Activated T-helper 2 cell treated with anti-CD3 and anti-CD28 coated beads, Interferon-gamma antibody, Interleukin-2, Interleukin-4, amounts not matched to agents 10 μg/mL and 5 μg/mL and 100 μg/mL, durations not matched to agents 14 hours and 24 hours and 36 hours (primary cell): Measurements from ENCODE around the gene AMT. TPM values are rescaled to one million over a fixed set of nuclear protein-coding genes. Genes with fewer than 3 reads are reported as not detected.
A peak's percentile ranks its signal among the peaks of the same experiment; 100 is the strongest.
"Not testable (repeated sequence)": the region's sequence is repeated elsewhere in the genome, so short reads cannot be mapped to it uniquely, and the experiment has no call there.

ENCODE experiments used
- DNase-seq: peaks from one replicate; pipeline ENCODE4 v3.0.0; 2021; ENCODE audit warnings: low spot score
- H3K27ac Mint-ChIP-seq: one replicate; pipeline ENCODE4 v1.8.0; 2021; ENCODE audit warnings: mixed read lengths
- H3K27me3 Mint-ChIP-seq: one replicate; pipeline ENCODE4 v1.8.0; 2021; ENCODE audit warnings: low read depth, mixed read lengths
- H3K36me3 Mint-ChIP-seq: one replicate; pipeline ENCODE4 v1.8.0; 2021; ENCODE audit warnings: low read depth, mixed read lengths
- H3K4me1 Mint-ChIP-seq: one replicate; pipeline ENCODE4 v1.8.0; 2021; ENCODE audit warnings: low read depth, mixed read lengths
- H3K4me3 Mint-ChIP-seq: one replicate; pipeline ENCODE4 v1.8.0; 2021; ENCODE audit warnings: low read depth, mild to moderate bottlenecking, moderate library complexity, mixed read lengths
- H3K9me3 Mint-ChIP-seq: one replicate; pipeline ENCODE4 v1.8.0; 2021; ENCODE audit warnings: mixed read lengths
- intact Hi-C: fragments of 100-400 bp; cut with micrococcal nuclease; formaldehyde crosslinking; loops from one replicate; pipeline ENCODE4 v1.15.1; 2023
- total RNA-seq: library from RNA; stranded (reverse); gene quantifications from 2 replicates; pipeline ENCODE4 v1.2.3, GENCODE V29; 2022

The AMT gene
- total RNA-seq, 1 donor from 2014 or later: 5.0 TPM

- peaks cover 38% of the 10 kb centered on the region for H3K4me1 Mint-ChIP-seq
- H3K27ac Mint-ChIP-seq: no peak overlapping the region
- no peak overlapping the region for H3K4me3 Mint-ChIP-seq
- no peak for DNase-seq
- peaks cover 50% of the 10 kb centered on the region for H3K36me3 Mint-ChIP-seq
- intact Hi-C loops: no loop called here
- H3K9me3 Mint-ChIP-seq: no peaks in the 10 kb centered on the region
- no peaks in the 10 kb centered on the region for H3K27me3 Mint-ChIP-seq
Observed at GRCh38 chr3:49403891-49404290, 18.4 kb downstream of the AMT start.

DNA sequence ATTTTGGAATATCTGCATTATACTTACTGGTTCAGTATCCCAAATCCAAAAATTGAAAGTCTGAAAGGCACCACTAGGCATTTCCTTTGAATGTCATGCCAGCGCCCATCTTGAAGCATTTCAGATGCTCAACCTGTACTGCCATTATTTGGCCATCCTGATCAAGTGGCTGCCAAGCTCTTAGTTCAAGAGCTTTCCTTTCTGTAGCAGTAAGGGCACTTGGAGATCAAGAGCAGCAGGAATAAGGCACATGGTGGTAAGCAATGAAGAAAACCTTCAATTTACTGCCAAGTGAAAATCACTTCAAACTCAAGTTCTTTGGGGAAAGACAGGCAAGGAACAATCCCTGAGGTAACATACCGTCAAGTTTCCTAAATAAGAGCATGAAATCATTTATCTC lies 20.5 kb downstream of the AMT start:
- H3K4me1 Mint-ChIP-seq: peaks cover 32% of the 10 kb centered on the region
- no peaks in the 10 kb centered on the region for H3K27me3 Mint-ChIP-seq
- H3K27ac Mint-ChIP-seq: no peak overlapping the region
- intact Hi-C loops: no loop called here
- H3K36me3 Mint-ChIP-seq: peaks cover 55% of the 10 kb centered on the region
- no peak for DNase-seq
- H3K9me3 Mint-ChIP-seq: no peaks in the 10 kb centered on the region
- no peak overlapping the region for H3K4me3 Mint-ChIP-seq

- intact Hi-C loops: no loop called here
- no peaks in the 10 kb centered on the region for H3K27me3 Mint-ChIP-seq
- no peak overlapping the region for H3K27ac Mint-ChIP-seq
- peaks cover 61% of the 10 kb centered on the region for H3K36me3 Mint-ChIP-seq
- H3K9me3 Mint-ChIP-seq: no peaks in the 10 kb centered on the region
- peaks cover 31% of the 10 kb centered on the region for H3K4me1 Mint-ChIP-seq
- H3K4me3 Mint-ChIP-seq: no peak overlapping the region
- no peak for DNase-seq
Observed at GRCh38 chr3:49399461-49399860, 22.8 kb downstream of the AMT start.

DNA sequence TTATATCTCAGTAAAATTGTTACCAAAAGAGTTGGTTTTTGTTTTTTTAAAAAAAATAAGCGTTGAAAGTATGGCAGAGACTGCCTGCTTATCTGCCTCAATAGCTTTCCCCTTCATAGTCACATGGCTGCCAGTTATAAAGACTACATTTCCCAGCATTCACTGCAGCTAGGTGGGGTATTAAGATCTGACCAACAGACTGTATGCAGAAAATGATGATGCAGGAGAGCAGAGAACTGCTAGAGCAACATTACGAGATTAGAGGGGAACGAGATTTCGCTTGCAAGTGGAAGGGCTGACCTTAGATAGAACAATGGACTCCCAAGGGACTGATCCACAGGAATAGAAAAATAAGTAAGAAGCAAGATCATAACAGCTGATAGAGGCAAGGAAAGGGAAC lies 24.8 kb downstream of the AMT start:
- Mint-ChIP-seq H3K4me3 (no peak overlapping the region), H3K4me1 (peaks cover 37% of the 10 kb centered on the region), H3K36me3 (peaks cover 59% of the 10 kb centered on the region), H3K9me3 (no peaks in the 10 kb centered on the region), H3K27me3 (no peaks in the 10 kb centered on the region), H3K27ac (no peak overlapping the region)
- intact Hi-C loops: no loop called here
- DNase-seq: no peak

- DNase-seq, H3K9me3 Mint-ChIP-seq, H3K4me3 Mint-ChIP-seq, H3K27me3 Mint-ChIP-seq, H3K27ac Mint-ChIP-seq, intact Hi-C loops: not testable (repeated sequence)
- Mint-ChIP-seq H3K4me1 (peaks cover 21% of the 10 kb centered on the region), H3K36me3 (peaks cover 39% of the 10 kb centered on the region)
Observed at GRCh38 chr3:49391310-49391709, 31.0 kb downstream of the AMT start.

DNA sequence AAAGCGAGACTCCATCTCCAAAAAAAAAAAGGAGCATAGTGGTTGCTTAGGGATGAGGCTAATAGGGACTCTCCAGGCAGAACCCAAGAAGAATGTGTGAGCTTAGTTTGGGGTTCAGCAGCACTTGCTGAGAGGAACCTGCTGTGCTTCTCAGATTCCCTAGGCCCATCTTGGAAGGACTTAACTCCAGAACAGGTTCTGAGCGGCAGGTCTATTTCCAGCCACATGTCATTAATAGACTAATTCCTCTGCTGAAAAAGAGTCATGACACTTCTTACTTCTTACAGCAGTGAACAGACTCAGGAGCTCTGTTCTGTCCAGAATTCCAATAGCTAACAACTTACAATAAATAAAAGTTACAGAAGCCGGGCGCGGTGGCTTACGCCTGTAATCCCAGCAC lies 33.0 kb downstream of the AMT start:
- Mint-ChIP-seq H3K36me3 (peaks cover 29% of the 10 kb centered on the region), H3K4me3 (no peak overlapping the region), H3K27me3 (no peaks in the 10 kb centered on the region), H3K4me1 (peaks cover 17% of the 10 kb centered on the region), H3K9me3 (no peaks in the 10 kb centered on the region), H3K27ac (no peak overlapping the region)
- no peak for DNase-seq
- intact Hi-C loops: no loop called here

GRCh38 chr3:49388289-49388820 lies 33.9 kb downstream of the AMT start:
- Mint-ChIP-seq H3K36me3 (peaks cover 30% of the 10 kb centered on the region), H3K4me1 (peaks cover 16% of the 10 kb centered on the region), H3K4me3 (no peak overlapping the region), H3K27ac (no peak overlapping the region), H3K27me3 (no peaks in the 10 kb centered on the region), H3K9me3 (no peaks in the 10 kb centered on the region)
- intact Hi-C loops: no loop called here
- DNase-seq: no peak

- H3K36me3 Mint-ChIP-seq: peaks cover 27% of the 10 kb centered on the region
- no peak overlapping the region for H3K4me3 Mint-ChIP-seq
- intact Hi-C loops: no loop called here
- no peaks in the 10 kb centered on the region for H3K9me3 Mint-ChIP-seq
- DNase-seq: no peak
- H3K27ac Mint-ChIP-seq: no peak overlapping the region
- no peaks in the 10 kb centered on the region for H3K27me3 Mint-ChIP-seq
- H3K4me1 Mint-ChIP-seq: peaks cover 13% of the 10 kb centered on the region
Observed at GRCh38 chr3:49387721-49388120, 34.6 kb downstream of the AMT start.

- H3K27ac Mint-ChIP-seq: peak overlapping the region; percentile 67
- DNase-seq: no peak
- H3K4me3 Mint-ChIP-seq: no peak overlapping the region
- H3K4me1 Mint-ChIP-seq: peaks cover 13% of the 10 kb centered on the region
- no peaks in the 10 kb centered on the region for H3K27me3 Mint-ChIP-seq
- intact Hi-C loops: no loop called here
- H3K36me3 Mint-ChIP-seq: peaks cover 24% of the 10 kb centered on the region
- H3K9me3 Mint-ChIP-seq: no peaks in the 10 kb centered on the region
Observed at GRCh38 chr3:49386056-49386756, 36.1 kb downstream of the AMT start.

DNA sequence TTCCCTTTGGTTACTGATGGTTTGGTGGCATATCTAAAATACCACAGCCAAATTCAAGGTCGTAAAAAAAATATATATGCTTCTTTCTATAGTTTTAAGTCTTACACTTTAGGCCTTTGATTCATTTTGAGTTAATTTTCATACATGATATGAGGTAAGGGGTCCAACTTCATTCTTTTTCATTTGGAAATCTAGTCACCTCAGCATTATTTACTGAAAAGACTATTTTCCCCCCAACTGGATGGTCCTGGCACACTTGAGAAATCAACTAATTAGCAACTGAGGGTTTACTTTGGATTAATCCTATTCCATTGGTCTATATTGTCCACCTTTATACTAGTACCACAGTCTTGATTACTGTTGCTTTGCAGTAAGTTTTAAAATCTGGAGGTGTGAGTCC lies 36.7 kb downstream of the AMT start:
- peaks cover 24% of the 10 kb centered on the region for H3K36me3 Mint-ChIP-seq
- no peaks in the 10 kb centered on the region for H3K9me3 Mint-ChIP-seq
- DNase-seq: no peak
- no peak overlapping the region for H3K4me3 Mint-ChIP-seq
- H3K4me1 Mint-ChIP-seq: peaks cover 13% of the 10 kb centered on the region
- H3K27ac Mint-ChIP-seq: no peak overlapping the region
- no peaks in the 10 kb centered on the region for H3K27me3 Mint-ChIP-seq
- intact Hi-C loops: no loop called here

DNA sequence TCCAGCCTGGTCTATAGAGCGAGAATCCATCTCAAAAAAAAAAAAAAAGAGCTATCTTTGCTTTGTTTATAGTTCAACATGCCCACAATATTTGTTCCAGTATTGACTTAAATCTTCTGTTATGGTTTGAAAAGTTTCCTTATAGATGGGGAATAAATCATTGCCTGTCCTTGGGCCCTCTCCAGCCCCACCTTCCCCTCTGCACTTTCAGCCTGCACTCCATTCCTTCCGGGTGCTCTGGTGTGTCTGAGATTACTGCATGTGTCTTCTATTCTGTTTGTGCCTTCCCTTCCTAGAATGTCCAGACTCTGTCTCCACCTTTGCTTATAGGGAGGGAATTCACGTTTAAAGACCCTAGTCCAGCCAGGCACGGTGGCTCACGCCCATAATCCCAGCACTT lies 38.9 kb downstream of the AMT start:
- Mint-ChIP-seq H3K4me3 (no peak overlapping the region), H3K9me3 (no peaks in the 10 kb centered on the region), H3K27me3 (no peaks in the 10 kb centered on the region), H3K4me1 (peaks cover 21% of the 10 kb centered on the region), H3K27ac (no peak overlapping the region), H3K36me3 (peaks cover 26% of the 10 kb centered on the region)
- DNase-seq: no peak
- intact Hi-C loops: no loop called here

DNA sequence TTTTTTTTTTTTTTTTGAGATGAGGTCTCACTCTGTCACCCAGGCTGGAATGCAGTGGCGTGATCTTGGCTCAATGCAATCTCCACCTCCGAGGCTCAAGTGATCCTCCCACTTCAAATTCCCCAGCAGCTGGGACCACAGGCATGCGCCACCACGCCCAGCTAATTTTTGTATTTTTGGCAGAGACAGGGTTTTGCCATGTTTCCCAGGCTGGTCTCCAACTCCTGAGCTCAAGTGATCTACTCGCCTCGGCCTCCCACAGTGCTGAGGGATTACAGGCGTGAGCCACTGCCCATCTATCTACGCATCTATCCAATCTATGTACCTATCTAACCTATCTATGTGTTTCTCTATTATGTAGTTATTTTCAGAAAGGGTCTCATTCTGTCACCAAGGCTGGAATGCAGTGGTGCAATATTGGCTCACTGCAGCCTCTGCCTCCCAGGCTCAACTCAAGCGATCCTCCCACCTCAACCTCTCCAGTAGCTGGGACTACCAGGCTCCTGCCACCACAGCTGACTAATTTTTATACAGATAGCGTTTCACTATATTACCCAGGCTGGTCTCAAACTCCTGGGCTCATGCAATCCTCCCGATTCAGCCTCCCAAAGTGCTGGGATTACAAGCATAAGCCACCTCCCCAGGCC lies 43.9 kb downstream of the AMT start:
- H3K4me1 Mint-ChIP-seq: peaks cover 20% of the 10 kb centered on the region
- H3K9me3 Mint-ChIP-seq: no peaks in the 10 kb centered on the region
- peaks cover 44% of the 10 kb centered on the region for H3K36me3 Mint-ChIP-seq
- no peak overlapping the region for H3K4me3 Mint-ChIP-seq
- peak overlapping the region; percentile 38 for H3K27ac Mint-ChIP-seq
- no peaks in the 10 kb centered on the region for H3K27me3 Mint-ChIP-seq
- intact Hi-C loops: no loop called here
- no peak for DNase-seq

DNA sequence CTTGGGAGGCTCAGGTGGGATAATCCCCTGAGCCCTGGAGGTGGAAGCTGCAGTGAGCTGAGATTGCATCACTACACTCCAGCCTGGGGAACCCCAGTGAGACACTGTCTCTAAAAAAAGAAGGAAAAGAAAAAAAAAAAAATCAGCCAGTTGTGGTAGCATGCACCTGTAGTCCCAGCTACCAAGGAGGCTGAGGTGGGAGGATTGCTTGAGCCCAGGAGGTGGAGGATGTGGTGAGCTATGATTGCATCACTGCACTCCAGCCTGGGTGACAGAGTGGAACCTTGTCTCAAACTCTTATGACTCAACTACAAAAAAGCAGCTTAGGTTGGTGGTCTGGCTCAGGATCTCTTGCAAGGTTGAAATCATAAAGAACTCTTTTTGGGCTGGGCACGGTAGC lies 44.8 kb downstream of the AMT start:
- Mint-ChIP-seq H3K27ac (peak overlapping the region; percentile 52), H3K27me3 (no peaks in the 10 kb centered on the region), H3K4me1 (peaks cover 20% of the 10 kb centered on the region), H3K9me3 (no peaks in the 10 kb centered on the region), H3K4me3 (no peak overlapping the region), H3K36me3 (peaks cover 51% of the 10 kb centered on the region)
- no peak for DNase-seq
- intact Hi-C loops: no loop called here
